KMS-11 (cell line): ENCODE measurements around the gene GCNA.

Experiments used
- H2AFZ ChIP-seq: fragments of 200-600 bp; sonication (generic); 2 replicates; pipeline ENCODE4 v1.6.1; 2016; ENCODE audit warnings: antibody characterized with exemption, mixed run types, low read depth
- H3K27ac ChIP-seq: fragments of 200-600 bp; sonication (generic); 2 replicates; pipeline ENCODE4 v1.6.1; 2016; ENCODE audit warnings: mild to moderate bottlenecking, mixed run types
- H3K27me3 ChIP-seq: fragments of 200-600 bp; sonication (generic); 2 replicates; pipeline ENCODE4 v1.6.1; 2017; ENCODE audit warnings: mild to moderate bottlenecking, low read depth, mixed run types, moderate library complexity; ENCODE audit not compliant: insufficient read depth
- H3K36me3 ChIP-seq: fragments of 200-600 bp; sonication (generic); 2 replicates; pipeline ENCODE4 v1.6.1; 2017; ENCODE audit warnings: mild to moderate bottlenecking, mixed run types; ENCODE audit not compliant: insufficient read depth
- H3K4me1 ChIP-seq: fragments of 200-600 bp; sonication (generic); 2 replicates; pipeline ENCODE4 v1.6.1; 2016; ENCODE audit warnings: mild to moderate bottlenecking, low read depth, mixed run types; ENCODE audit not compliant: poor library complexity, severe bottlenecking
- H3K4me2 ChIP-seq: fragments of 200-600 bp; sonication (generic); 2 replicates; pipeline ENCODE4 v1.7.0; 2016; ENCODE audit warnings: mild to moderate bottlenecking, mixed run types
- H3K4me3 ChIP-seq: fragments of 200-600 bp; sonication (generic); IDR thresholded peaks from 2 replicates; pipeline ENCODE4 v1.6.1; 2017; ENCODE audit warnings: low read depth, low read length, mixed read lengths; ENCODE audit not compliant: insufficient read depth
- H3K79me2 ChIP-seq: fragments of 200-600 bp; sonication (generic); 2 replicates; pipeline ENCODE4 v1.6.1; 2016; ENCODE audit warnings: low read depth, mixed run types; ENCODE audit not compliant: insufficient read depth
- H3K9ac ChIP-seq: fragments of 200-600 bp; sonication (generic); 2 replicates; pipeline ENCODE4 v1.6.1; 2016; ENCODE audit warnings: mild to moderate bottlenecking, mixed run types
- H4K20me1 ChIP-seq: fragments of 200-600 bp; sonication (generic); 2 replicates; pipeline ENCODE4 v1.6.1; 2016; ENCODE audit warnings: mild to moderate bottlenecking, mixed run types; ENCODE audit not compliant: insufficient read depth
- CTCF ChIP-seq: fragments of 200-600 bp; sonication (generic); conservative IDR thresholded peaks from 2 replicates; pipeline ENCODE4 v1.6.1; 2017; ENCODE audit warnings: low read depth, mild to moderate bottlenecking, antibody characterized with exemption, low read length, moderate library complexity, mixed read lengths

Gene GCNA

GRCh38 chrX:71627588-71628404 lies 49.6 kb downstream of the GCNA start:
- H3K9ac ChIP-seq: no peak overlapping the region
- no peak overlapping the region for H3K27ac ChIP-seq
- H3K4me1 ChIP-seq: peaks cover 20% of the 10 kb centered on the region
- H3K36me3 ChIP-seq: no peaks in the 10 kb centered on the region
- no peak for TF ChIP-seq CTCF
- H3K4me3 ChIP-seq: no peak overlapping the region
- no peaks in the 10 kb centered on the region for H3K79me2 ChIP-seq
- no peak overlapping the region for H3K4me2 ChIP-seq
- H3K27me3 ChIP-seq: no peaks in the 10 kb centered on the region
- no peaks in the 10 kb centered on the region for H4K20me1 ChIP-seq
- H2AFZ ChIP-seq: no peak overlapping the region

- no peaks in the 10 kb centered on the region for H4K20me1 ChIP-seq
- no peak overlapping the region for H3K9ac ChIP-seq
- H3K36me3 ChIP-seq: no peaks in the 10 kb centered on the region
- no peaks in the 10 kb centered on the region for H3K27me3 ChIP-seq
- TF ChIP-seq CTCF: no peak
- no peak overlapping the region for H3K4me3 ChIP-seq
- no peak overlapping the region for H3K27ac ChIP-seq
- H2AFZ ChIP-seq: no peak overlapping the region
- no peak overlapping the region for H3K4me2 ChIP-seq
- peaks cover 3% of the 10 kb centered on the region for H3K4me1 ChIP-seq
- no peaks in the 10 kb centered on the region for H3K79me2 ChIP-seq
Measured at GRCh38 chrX:71629467-71629866, 51.2 kb downstream of the GCNA start.

- no peak overlapping the region for H3K4me2 ChIP-seq
Measured at GRCh38 chrX:71632923-71633657, 54.9 kb downstream of the GCNA start.

GRCh38 chrX:71634366-71634765 lies 56.1 kb downstream of the GCNA start:
- Histone ChIP-seq H3K27ac (no peak overlapping the region), H3K4me1 (no peaks in the 10 kb centered on the region), H3K4me2 (no peak overlapping the region), H3K27me3 (no peaks in the 10 kb centered on the region), H2AFZ (no peak overlapping the region), H3K9ac (no peak overlapping the region), H3K79me2 (no peaks in the 10 kb centered on the region), H4K20me1 (no peaks in the 10 kb centered on the region), H3K4me3 (no peak overlapping the region), H3K36me3 (no peaks in the 10 kb centered on the region)
- TF ChIP-seq CTCF: no peak

More at GRCh38 chrX:71632923-71633657, 54.9 kb downstream of the GCNA start:
- Histone ChIP-seq H2AFZ (no peak overlapping the region), H3K27me3 (no peaks in the 10 kb centered on the region), H3K36me3 (no peaks in the 10 kb centered on the region), H3K9ac (no peak overlapping the region), H3K4me1 (no peaks in the 10 kb centered on the region), H3K4me3 (no peak overlapping the region), H4K20me1 (no peaks in the 10 kb centered on the region), H3K27ac (no peak overlapping the region), H3K79me2 (no peaks in the 10 kb centered on the region)
- TF ChIP-seq CTCF: no peak
